Stimulated activated CD4-positive, alpha-beta T cell treated with anti-CD3 and anti-CD28 coated beads, Interleukin-4, amount 100 ng/mL, for 24 hours (primary cell): ENCODE results near the gene RRAS2.
A peak's percentile ranks its signal among the peaks of the same experiment; 100 is the strongest.
"Not testable (repeated sequence)": the region's sequence is repeated elsewhere in the genome, so short reads cannot be mapped to it uniquely, and the experiment has no call there.

ENCODE experiments used
- DNase-seq: peaks from one replicate; pipeline ENCODE4 v3.0.0-alpha.2; 2020

Gene RRAS2

DNA sequence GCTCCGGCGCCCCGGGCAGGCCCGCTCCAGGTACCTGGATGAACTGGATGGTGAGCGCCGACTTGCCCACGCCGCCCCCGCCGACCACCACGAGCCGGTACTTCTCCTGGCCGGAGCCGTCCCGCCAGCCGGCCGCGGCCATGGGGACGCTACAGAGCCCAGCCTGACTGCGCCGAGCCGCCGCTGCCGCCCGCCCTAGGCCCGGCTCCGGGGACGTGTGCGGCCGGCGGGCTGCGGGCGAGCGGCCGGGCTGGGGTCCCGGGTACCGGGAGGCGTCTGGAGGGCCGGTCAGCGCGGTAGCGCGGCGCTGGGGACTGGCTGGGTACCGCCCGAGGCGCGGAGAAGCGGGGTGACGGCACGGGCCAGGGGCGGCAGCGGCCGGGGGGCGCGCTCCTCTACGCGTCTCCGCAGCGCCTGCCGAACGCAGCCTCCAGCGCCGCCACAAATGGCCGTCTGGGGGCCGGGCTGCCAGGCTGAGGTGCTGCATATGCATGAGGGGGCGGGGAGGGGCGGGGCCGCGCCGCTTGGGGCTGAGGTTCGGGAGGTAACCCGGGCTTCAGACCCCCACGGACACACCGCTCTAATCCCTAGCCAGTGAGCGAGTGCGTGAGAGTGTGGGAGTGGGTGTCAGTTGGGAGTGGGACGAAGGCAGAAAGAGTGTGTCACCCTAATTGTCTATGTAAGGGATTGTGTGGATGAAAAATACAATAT, at the start of gene RRAS2:
Gene RRAS2, minus strand, starts transcription at position 455 of the 711 bp plus-strand sequence. Its CDS starts 313 bp downstream, at position 142.
- DNase-seq, result peak; percentile 78

- no peak for DNase-seq
Measured at GRCh38 chr11:14408612-14409011, 49.6 kb upstream of the RRAS2 start.

- not testable (repeated sequence) for DNase-seq
Measured at GRCh38 chr11:14406116-14406515, 47.1 kb upstream of the RRAS2 start.

DNA sequence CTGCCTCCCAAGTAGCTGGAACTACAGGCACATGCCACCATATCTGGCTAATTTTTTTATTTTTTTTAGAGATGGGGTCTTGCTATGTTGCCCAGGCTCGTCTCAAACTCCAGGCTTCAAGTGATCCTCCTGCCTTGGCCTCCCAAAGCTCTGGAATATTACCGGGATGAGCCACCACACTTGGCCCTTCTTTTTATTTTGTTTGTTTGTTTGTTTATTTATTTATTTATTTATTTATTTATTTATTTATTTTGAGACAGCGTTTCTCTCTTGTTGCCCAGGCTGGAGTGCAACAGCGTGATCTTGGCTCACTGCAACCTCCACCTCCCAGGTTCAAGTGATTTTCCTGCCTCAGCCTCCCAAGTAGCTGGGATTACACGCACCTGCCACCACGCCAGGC, 44.5 kb upstream of the RRAS2 start:
- not testable (repeated sequence) for DNase-seq

DNA sequence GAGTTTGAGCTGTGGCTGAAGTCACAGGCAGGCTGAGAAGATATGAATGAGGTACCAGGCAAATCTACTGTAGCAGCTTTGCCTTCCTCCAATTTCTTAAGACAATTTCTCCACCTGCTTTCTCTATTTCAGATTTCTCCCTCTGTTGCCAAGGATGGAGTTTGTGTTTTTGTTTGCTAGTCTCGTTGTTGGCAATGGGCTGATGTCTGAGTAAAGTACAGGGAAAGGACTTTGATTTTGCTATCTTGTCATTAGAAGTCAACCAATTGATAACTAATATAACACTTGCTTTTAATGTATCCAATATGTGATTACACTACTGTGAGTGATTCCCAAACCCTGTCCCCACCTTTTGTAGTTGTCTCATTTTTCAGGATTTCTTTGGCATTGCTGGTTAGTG, 40.1 kb upstream of the RRAS2 start:
- DNase-seq, result no peak

- no peak for DNase-seq
Measured at GRCh38 chr11:14396273-14396672, 37.3 kb upstream of the RRAS2 start.

GRCh38 chr11:14393889-14394288, 34.9 kb upstream of the RRAS2 start:
- no peak for DNase-seq

DNA sequence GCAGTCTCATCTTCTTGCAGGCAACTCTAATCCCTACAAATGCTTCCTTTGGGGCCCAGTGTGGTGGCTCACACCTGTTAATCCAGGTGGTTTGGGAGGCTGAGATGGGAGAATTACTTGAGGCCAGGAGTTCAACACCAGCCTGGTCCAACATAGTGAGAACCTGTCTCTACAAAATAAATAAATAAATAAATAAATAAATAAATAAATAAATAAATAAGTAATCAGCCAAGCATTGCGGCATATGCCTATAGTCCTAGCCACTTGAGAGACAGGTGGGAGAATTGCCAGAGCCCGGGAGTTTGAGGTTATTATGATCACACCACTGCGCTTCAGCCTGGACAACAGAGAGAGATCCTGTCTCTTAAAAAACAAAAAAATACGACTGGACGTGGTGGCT, 34.1 kb upstream of the RRAS2 start:
- no peak for DNase-seq

DNA sequence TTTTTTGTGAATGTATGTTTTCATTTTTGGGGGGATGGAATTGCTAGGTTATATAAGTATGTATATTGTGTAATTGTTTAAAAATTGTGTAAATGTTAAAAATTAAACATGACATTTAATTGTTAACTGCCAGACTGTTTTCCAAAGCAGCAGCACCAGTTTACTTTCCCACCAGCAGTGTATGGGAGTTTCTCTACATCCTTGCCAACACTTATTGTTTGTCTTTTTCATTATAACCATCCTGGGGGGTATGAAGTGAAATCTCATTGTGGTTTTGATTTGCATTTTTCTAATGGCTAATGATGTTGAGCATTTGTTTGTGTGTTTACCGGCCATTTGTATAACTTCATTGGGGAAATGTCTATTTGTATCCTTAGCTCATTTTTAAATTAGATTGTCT, 31.7 kb upstream of the RRAS2 start:
- DNase-seq, result no peak

DNA sequence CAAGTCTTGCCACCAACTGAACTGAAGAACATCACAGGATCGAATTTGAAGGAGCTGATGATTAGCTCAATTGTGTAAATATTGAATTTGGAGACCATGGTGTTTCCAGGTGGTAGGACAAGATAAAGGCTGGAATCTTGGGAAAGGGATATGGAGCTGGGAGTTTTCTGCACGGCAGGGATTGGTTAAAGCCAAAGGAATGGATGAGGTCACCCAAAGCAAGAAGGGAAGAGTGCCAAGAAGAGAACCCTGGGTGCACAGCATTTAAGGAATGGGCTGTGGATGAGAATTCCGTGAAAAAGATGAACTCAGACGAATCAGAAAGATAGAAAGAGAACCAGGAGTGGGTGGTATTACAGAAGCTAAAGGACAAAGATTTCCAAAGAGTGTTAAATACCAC, 29.4 kb upstream of the RRAS2 start:
- DNase-seq, result no peak

DNA sequence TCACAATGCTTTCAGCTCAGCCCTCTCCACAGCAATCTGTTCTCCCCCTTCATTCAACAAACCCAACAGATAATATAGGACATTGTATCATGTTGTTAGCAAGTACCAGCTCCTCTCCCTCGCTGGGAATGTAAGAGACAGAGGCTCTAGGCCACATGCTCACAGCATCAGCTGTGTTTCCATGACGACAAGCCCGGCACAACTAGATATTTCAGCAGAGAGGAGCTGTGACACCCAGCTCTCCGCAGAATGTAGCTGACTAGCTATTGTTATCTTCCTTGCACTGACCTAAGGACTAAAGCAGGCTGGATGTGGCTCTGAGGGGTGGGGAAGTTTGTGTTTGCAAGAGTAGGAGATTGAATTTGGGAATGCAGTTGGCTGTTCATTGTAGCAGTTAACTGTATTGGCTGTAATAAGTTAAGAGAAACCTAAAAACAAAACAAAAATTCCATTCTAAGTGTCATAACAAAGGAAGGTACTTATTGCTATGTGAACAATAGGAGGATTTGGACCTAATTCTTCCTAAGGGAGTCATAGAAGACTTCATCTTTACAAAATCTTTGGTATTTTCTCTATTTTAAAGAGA, 28.0 kb upstream of the RRAS2 start:
- no peak for DNase-seq

DNA sequence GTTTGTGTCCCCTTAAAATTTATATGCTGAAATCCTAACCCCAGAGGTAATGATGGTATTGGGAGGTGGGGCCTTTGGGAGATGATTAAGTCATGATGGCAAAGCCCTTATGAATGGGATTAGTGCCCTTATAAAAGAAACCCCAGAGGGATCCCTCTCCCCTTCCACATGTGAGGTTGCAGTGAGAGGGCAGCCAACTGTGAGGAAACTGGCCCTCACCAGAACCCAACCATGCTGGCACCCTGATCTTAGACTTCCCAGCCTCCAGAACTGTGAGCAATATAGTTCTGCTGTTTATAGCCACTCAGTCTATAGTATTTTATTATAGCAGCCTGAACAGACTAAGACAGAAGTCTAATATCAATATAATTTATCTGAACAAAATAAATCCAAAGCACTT, 27.1 kb upstream of the RRAS2 start:
- no peak for DNase-seq

GRCh38 chr11:14384338-14384737, 25.4 kb upstream of the RRAS2 start:
- no peak for DNase-seq

- DNase-seq, result no peak
Measured at GRCh38 chr11:14381968-14382367, 23.0 kb upstream of the RRAS2 start.

DNA sequence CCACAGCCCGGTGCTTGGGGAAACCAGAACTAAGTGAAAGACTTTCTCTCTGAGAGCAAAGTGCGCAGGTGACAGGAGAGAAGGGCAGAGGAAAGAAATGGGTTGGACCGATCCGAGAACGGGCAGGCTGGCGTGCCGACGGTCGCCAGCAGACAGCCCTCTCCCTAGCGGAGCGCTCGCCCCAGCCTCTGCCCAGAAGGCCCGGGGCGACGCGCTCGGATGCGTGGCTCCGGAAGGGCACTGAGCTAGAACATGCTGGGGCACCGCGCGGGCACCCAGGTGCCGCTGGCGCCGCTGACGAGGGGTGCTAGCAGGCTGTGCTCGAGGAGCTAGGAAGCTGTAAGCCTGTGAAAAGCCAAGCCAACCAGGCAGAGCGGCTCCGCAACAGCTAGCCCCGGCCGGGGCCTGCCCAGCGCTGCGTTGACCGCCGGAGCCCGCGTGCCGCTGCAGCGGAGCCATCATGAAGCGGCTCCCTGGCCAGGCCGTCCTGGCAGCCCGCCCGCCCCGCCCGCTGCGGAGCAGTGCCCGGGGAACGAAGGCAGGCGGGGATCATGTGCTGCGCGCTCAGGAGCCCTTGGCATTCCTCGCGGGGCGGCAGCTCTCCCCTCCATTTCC, 22.1 kb upstream of the RRAS2 start:
- peak; percentile 22 for DNase-seq

GRCh38 chr11:14380125-14380936, 21.3 kb upstream of the RRAS2 start:
- DNase-seq, result no peak

GRCh38 chr11:14378171-14378570, 19.2 kb upstream of the RRAS2 start:
- no peak for DNase-seq

DNA sequence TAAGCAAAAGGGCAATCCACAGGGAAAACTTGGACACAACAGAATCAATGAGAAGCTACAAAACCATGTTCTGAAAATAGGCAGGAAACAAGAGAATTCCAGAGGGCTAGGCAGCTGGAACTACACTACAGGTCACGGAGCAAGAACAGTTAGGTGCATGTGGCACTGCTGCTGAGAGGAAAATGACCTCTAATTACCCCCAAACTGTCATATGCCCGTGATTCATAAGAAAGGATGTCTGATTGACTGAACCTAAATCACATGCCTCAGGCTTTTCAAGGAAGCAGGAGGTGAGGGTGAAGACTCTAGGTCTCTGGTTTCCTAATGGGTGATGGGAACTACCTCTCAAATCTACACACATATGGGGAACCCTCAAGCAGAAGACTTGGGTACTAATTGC, 17.9 kb upstream of the RRAS2 start:
- no peak for DNase-seq

DNA sequence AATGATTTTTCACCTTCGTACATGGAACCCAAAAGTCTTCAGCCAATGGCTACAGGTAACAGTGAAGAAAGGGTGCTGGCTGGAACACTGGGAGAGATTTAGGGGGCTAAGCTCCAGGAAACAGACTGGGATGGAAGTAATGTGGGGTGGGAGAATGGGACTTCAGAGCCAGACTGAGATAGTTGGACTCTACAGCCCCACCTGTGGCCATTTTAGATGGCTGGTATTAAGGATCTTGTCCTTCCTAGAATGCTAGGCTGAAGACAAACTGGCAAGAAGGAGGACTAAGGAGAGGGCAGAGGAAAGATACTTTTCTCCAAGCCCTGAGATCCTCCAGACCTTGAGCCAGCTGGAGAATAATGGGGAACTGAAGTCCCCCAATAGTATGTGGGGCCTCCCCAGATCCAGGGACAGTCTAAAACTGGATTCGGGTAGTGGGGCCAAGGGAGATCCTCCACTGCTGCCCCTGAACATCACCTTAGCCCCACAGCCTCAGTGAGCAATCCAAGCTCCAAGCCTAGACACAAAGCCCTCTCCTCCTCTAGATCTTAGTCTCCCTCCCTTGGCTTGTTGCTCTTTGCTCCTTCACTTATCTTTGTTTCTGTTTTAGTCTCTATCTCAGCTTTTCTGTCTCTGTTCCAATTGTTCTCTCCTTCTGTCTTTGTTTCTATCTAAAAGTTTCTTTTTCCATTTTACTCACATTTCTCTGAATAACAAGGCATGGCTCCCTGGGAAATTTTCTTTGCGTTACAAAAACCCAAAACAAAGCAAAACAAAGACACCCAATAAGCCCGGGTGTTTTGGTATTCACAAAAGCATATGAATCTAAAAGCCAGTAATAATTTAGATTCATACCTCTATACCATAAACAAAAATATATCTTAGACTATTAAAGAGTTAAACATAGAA, 16.2 kb upstream of the RRAS2 start:
- DNase-seq, result no peak

DNA sequence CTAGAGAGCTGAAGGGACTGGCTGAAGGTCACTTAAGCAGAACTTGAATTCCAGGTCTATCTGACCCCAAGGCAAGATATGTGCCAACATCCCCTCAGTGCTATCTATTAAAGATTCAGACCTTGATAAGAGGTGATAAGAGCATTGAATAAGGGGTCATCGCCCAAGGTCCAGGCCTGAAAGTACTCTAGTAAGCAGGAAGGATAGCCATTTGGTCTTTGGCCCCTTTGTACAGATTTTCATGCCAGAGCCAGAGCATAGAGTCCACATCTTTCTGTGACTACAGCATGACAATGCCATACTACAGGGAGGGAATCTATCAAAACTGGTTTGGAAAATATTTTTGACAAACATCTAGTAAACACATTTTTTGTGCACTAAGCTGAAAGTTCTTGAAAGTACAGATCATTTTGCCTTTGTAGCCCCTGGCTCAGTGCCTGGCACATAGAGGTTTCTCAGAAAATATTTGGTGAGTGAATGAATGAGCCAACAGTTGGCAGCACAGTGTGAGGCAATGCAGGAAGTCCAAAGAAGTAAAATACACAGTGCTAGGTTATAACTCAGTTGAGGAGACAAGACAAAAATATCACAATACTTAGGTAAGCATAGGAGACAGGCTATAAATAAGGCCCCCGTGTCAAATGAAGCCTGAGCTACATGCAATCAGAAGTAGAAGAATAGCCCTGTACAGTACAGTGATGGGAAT, 15.1 kb upstream of the RRAS2 start:
- DNase-seq, result no peak

DNA sequence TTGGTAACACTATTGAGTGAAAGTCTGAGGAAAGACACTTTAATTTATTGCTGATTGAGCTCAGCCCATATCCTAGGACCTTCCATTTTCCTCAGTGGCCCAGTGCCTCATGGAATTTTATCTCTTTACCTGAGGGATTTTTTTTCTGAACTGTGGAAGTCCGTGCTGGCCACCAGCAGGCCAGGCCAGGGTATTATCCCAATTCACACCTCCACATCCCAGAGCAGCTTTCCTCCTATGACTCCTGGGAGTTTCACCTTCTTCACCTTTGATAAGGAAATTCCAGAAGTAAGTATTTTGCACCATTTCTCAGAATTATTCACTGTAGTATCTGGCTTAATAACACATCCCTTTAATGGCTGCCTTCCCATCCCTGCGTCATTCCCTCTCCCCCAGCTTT, 13.0 kb upstream of the RRAS2 start:
- DNase-seq, result no peak

DNA sequence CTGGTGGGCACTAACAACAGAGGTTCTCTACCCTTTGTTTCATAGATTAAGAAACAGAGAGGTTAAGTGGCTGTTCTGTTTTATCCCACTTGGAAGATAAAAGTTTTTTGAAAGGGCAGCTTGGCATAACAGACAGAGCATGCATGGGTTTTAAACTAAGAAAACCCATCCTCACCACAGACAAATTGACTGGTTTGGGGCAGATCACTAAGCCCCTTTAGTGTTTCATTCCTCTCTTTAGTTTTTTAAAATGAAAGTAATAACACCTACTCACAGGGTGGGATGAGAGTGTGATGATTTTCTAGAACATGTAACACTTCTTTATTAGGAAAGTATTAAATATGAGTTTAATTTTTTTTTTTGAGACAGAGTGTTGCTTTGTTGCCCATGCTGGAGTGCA, 12.3 kb upstream of the RRAS2 start:
- no peak for DNase-seq
